ENCODE results near the gene SLC50A1. TPM values are rescaled to one million over a fixed set of nuclear protein-coding genes. Genes with fewer than 3 reads are reported as not detected.

Gene SLC50A1
- total and polyA plus RNA-seq, 2 donors (not counting 1 experiment from before 2014, with no cell fraction given) = 36.0 to 61.1 TPM

DNA sequence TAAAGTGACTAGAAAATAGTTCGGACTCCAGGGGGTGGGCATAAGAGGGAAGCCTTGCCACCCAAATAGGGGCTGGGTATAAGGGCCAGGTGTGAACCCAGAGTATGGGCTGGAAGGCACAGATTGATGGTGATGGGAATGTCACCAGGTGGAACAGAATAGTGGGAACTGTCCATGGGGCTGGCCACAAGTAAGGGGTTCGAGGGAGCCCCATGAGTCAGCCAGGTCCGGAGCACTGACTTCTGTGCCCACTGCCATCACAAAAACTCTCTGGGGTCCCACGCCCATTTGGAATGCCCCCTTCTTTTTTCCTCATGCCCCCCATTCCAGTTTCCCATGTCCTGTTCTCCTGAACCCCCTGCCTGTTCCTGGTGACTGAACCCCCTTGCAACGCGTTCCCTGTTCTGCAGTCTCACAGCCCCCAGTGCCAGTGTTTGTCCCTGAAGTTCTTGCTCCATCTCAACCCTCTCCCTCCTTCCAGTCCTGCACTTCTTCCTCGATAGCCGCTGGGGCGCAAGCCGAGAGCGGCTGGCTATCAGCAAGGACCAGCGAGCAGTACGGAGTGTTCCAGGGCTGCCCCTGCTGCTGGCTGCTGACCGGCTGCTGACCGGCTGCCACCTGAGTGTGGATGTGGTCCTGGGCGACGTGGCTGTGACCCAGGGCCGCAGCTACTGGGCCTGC lies 45.9 kb downstream of the SLC50A1 start:
- no peak overlapping the region for H2AFZ ChIP-seq (ENCODE audit: low read length)
- peaks cover 2% of the 10 kb centered on the region for H3K4me1 ChIP-seq (ENCODE audit: control insufficient read depth, extremely low read depth, insufficient read depth, low read length)
- no peaks in the 10 kb centered on the region for H3K27me3 ChIP-seq (ENCODE audit: control insufficient read depth, insufficient read depth, low read length)
- H3K27ac ChIP-seq (ENCODE audit: insufficient read depth, low read length) = no peak overlapping the region
- no peak overlapping the region for H3K9ac ChIP-seq (ENCODE audit: insufficient read depth, low read length)
- H3K4me2 ChIP-seq (ENCODE audit: extremely low read depth, insufficient read depth, low read length) = no peak overlapping the region
- no peak overlapping the region for H3K4me3 ChIP-seq (replicated peaks in 1 of 4; ENCODE audit: control extremely low read depth in 1 of 4, insufficient read depth in 1 of 4, low read depth in 3 of 4, low read length in 4 of 4)
- no peaks in the 10 kb centered on the region for H4K20me1 ChIP-seq (ENCODE audit: control insufficient read depth, extremely low read depth, insufficient read depth, low read length)
- DNase-seq (ENCODE audit: low read depth in 2 of 2) = no peak
- no peaks in the 10 kb centered on the region for H3K79me2 ChIP-seq (ENCODE audit: control insufficient read depth, insufficient read depth, low read length)
- H3K36me3 ChIP-seq (ENCODE audit: control insufficient read depth, insufficient read depth, low read length) = peaks cover 19% of the 10 kb centered on the region
- no peaks in the 10 kb centered on the region for H3K9me3 ChIP-seq (ENCODE audit: control insufficient read depth, insufficient read depth, low read depth, low read length)
- TF ChIP-seq, protein P1, sequence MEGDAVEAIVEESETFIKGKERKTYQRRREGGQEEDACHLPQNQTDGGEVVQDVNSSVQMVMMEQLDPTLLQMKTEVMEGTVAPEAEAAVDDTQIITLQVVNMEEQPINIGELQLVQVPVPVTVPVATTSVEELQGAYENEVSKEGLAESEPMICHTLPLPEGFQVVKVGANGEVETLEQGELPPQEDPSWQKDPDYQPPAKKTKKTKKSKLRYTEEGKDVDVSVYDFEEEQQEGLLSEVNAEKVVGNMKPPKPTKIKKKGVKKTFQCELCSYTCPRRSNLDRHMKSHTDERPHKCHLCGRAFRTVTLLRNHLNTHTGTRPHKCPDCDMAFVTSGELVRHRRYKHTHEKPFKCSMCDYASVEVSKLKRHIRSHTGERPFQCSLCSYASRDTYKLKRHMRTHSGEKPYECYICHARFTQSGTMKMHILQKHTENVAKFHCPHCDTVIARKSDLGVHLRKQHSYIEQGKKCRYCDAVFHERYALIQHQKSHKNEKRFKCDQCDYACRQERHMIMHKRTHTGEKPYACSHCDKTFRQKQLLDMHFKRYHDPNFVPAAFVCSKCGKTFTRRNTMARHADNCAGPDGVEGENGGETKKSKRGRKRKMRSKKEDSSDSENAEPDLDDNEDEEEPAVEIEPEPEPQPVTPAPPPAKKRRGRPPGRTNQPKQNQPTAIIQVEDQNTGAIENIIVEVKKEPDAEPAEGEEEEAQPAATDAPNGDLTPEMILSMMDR (conservative IDR thresholded peaks at IDR 0.05 in 1 of 2, IDR thresholded peaks at IDR 0.05 in 1 of 2; ENCODE audit: low read depth in 1 of 2, low read length in 2 of 2) = no peak
- TF ChIP-seq EZH2 (IDR thresholded peaks at IDR 0.05; ENCODE audit: low read length, missing control alignments) = no peak

DNA sequence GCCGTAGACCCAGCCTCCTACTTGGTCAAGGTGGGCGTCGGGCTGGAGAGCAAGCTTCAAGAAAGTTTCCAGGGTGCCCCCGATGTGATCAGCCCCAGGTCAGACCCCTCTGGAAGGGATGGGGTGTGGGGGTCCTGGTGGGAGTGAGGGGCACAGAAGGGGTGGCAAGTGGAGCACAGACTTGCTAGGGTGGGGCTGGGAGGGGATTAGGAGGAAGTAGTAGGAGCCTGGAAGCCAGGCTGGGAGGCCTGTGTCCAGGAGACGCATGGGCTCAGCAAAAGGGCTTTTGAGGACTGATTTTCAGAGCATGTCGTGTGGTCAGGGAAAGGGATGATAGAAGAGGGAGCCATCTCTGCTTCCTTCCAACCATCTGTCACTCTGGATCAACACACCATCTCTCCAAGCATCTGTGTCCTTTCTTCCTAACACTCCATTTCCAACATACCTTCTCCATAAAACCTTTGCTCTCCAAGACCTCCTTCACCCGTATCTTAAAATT lies 46.4 kb downstream of the SLC50A1 start:
- Histone ChIP-seq H3K27ac (ENCODE audit: insufficient read depth, low read length) (no peak overlapping the region), H3K27me3 (ENCODE audit: control insufficient read depth, insufficient read depth, low read length) (no peaks in the 10 kb centered on the region), H3K9ac (ENCODE audit: insufficient read depth, low read length) (no peak overlapping the region), H3K4me1 (ENCODE audit: control insufficient read depth, extremely low read depth, insufficient read depth, low read length) (no peaks in the 10 kb centered on the region), H2AFZ (ENCODE audit: low read length) (no peak overlapping the region), H3K4me3 (replicated peaks in 1 of 4; ENCODE audit: control extremely low read depth in 1 of 4, insufficient read depth in 1 of 4, low read depth in 3 of 4, low read length in 4 of 4) (no peak overlapping the region), H3K36me3 (ENCODE audit: control insufficient read depth, insufficient read depth, low read length) (peaks cover 18% of the 10 kb centered on the region), H3K9me3 (ENCODE audit: control insufficient read depth, insufficient read depth, low read depth, low read length) (no peaks in the 10 kb centered on the region), H4K20me1 (ENCODE audit: control insufficient read depth, extremely low read depth, insufficient read depth, low read length) (no peaks in the 10 kb centered on the region), H3K79me2 (ENCODE audit: control insufficient read depth, insufficient read depth, low read length) (no peaks in the 10 kb centered on the region), H3K4me2 (ENCODE audit: extremely low read depth, insufficient read depth, low read length) (no peak overlapping the region)
- TF ChIP-seq EZH2 (IDR thresholded peaks at IDR 0.05; ENCODE audit: low read length, missing control alignments) = no peak
- TF ChIP-seq, protein P1 (conservative IDR thresholded peaks at IDR 0.05 in 1 of 2, IDR thresholded peaks at IDR 0.05 in 1 of 2; ENCODE audit: low read depth in 1 of 2, low read length in 2 of 2) = no peak
- DNase-seq (ENCODE audit: low read depth in 2 of 2) = no peak

DNA sequence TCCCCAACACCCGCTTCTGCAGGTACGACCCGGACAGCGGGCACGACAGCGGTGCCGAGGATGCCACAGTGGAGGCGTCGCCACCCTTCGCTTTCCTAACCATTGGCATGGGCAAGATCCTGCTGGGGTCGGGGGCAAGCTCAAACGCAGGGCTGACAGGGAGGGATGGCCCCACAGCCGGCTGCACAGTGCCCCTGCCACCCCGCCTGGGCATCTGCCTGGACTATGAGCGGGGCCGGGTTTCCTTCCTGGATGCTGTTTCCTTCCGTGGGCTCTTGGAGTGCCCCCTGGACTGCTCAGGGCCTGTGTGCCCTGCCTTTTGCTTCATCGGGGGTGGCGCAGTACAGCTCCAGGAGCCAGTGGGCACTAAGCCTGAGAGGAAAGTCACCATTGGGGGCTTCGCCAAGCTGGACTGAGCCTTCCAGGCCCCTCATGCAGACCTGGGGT lies 48.1 kb downstream of the SLC50A1 start:
- Histone ChIP-seq H3K4me2 (ENCODE audit: extremely low read depth, insufficient read depth, low read length) (no peak overlapping the region), H3K4me1 (ENCODE audit: control insufficient read depth, extremely low read depth, insufficient read depth, low read length) (no peaks in the 10 kb centered on the region), H3K27me3 (ENCODE audit: control insufficient read depth, insufficient read depth, low read length) (no peaks in the 10 kb centered on the region), H3K4me3 (replicated peaks in 1 of 4; ENCODE audit: control extremely low read depth in 1 of 4, insufficient read depth in 1 of 4, low read depth in 3 of 4, low read length in 4 of 4) (no peak overlapping the region), H2AFZ (ENCODE audit: low read length) (no peak overlapping the region), H3K36me3 (ENCODE audit: control insufficient read depth, insufficient read depth, low read length) (peaks cover 11% of the 10 kb centered on the region), H3K27ac (ENCODE audit: insufficient read depth, low read length) (no peak overlapping the region), H4K20me1 (ENCODE audit: control insufficient read depth, extremely low read depth, insufficient read depth, low read length) (no peaks in the 10 kb centered on the region), H3K9ac (ENCODE audit: insufficient read depth, low read length) (no peak overlapping the region), H3K9me3 (ENCODE audit: control insufficient read depth, insufficient read depth, low read depth, low read length) (no peaks in the 10 kb centered on the region), H3K79me2 (ENCODE audit: control insufficient read depth, insufficient read depth, low read length) (no peaks in the 10 kb centered on the region)
- TF ChIP-seq EZH2 (IDR thresholded peaks at IDR 0.05; ENCODE audit: low read length, missing control alignments) = no peak
- TF ChIP-seq, protein P1 (conservative IDR thresholded peaks at IDR 0.05 in 1 of 2, IDR thresholded peaks at IDR 0.05 in 1 of 2; ENCODE audit: low read depth in 1 of 2, low read length in 2 of 2) = no peak
- no peak for DNase-seq (ENCODE audit: low read depth in 2 of 2)
